IMR-90 (cell line): ENCODE data around the gene PPP2R2D. TPM values are rescaled to one million over a fixed set of nuclear protein-coding genes. Genes with fewer than 3 reads are reported as not detected.

ENCODE experiments used
- ATAC-seq: fragments of 200-7000 bp; cut with Tn5 transposase; 2 replicates; pipeline ENCODE4 v1.9.1; 2020; ENCODE audit warnings: low read depth, mild to moderate bottlenecking, moderate library complexity
- BruUV-seq: library from RNA; stranded (reverse); fragments of 400-500 nt; replicated peaks from 2 replicates; lab custom pipeline; 2021; lab: Mats Ljungman, UMichigan
- CTCF ChIA-PET: fragments of 300-600 bp; formaldehyde crosslinking; extraction: SDS; loops from one replicate; lab custom pipeline; 2021; ENCODE audit warnings: antibody characterized with exemption; lab: Yijun Ruan, JAX
- POLR2A ChIA-PET: fragments of 300-600 bp; sonication (Branson Sonifier 250); formaldehyde crosslinking; loops from one replicate; lab custom pipeline; 2022; ENCODE audit warnings: antibody characterized with exemption; ENCODE audit not compliant: unreplicated experiment; lab: Charles Lee
- DNase-seq: peaks from one replicate; pipeline ENCODE4 v3.0.0; 2013
- H2AFZ ChIP-seq: replicated peaks from 2 replicates; pipeline ENCODE3; 2013; ENCODE audit warnings: low read length, mild to moderate bottlenecking; ENCODE audit not compliant: poor library complexity
- H2AK5ac ChIP-seq: 2 replicates; pipeline ENCODE4 v1.6.1; 2013; ENCODE audit warnings: low read depth, low read length, inconsistent platforms
- H2AK9ac ChIP-seq: replicated peaks from 2 replicates; pipeline ENCODE3; 2013; ENCODE audit warnings: mild to moderate bottlenecking, low read depth, low read length, moderate library complexity; ENCODE audit not compliant: poor library complexity
- H2BK120ac ChIP-seq: 2 replicates; pipeline ENCODE4 v1.6.1; 2013; ENCODE audit warnings: low read depth, low read length, inconsistent platforms
- H2BK15ac ChIP-seq: 3 replicates; pipeline ENCODE4 v1.6.1; 2013; ENCODE audit warnings: low read depth, low read length, inconsistent platforms
- H2BK20ac ChIP-seq: 2 replicates; pipeline ENCODE4 v1.6.1; 2013; ENCODE audit warnings: low read depth, mild to moderate bottlenecking, inconsistent platforms, low read length, moderate library complexity
- H2BK5ac ChIP-seq: 2 replicates; pipeline ENCODE4 v1.6.1; 2013; ENCODE audit warnings: mild to moderate bottlenecking, low read depth, low read length, inconsistent platforms; ENCODE audit not compliant: poor library complexity, severe bottlenecking
- H3K14ac ChIP-seq: replicated peaks from 2 replicates; pipeline ENCODE4 v1.6.1; 2013; ENCODE audit warnings: low read depth, low read length, inconsistent platforms
- H3K18ac ChIP-seq: 2 replicates; pipeline ENCODE4 v1.6.1; 2013; ENCODE audit warnings: low read depth, low read length, control low read depth
- H3K23ac ChIP-seq: 2 replicates; pipeline ENCODE4 v1.6.1; 2013; ENCODE audit warnings: low read depth, low read length, inconsistent platforms
- H3K27ac ChIP-seq: 2 replicates; pipeline ENCODE4 v1.5.1; 2013; ENCODE audit warnings: mild to moderate bottlenecking, control low read depth, low read length; ENCODE audit not compliant: insufficient read depth
- H3K27me3 ChIP-seq: 2 replicates; pipeline ENCODE4 v1.6.1; 2013; ENCODE audit warnings: low read length; ENCODE audit not compliant: control insufficient read depth, insufficient read depth
- H3K36me3 ChIP-seq: 2 replicates; pipeline ENCODE4 v1.6.1; 2013; ENCODE audit warnings: low read length, mixed read lengths; ENCODE audit not compliant: control insufficient read depth, insufficient read depth
- H3K4ac ChIP-seq: 2 replicates; pipeline ENCODE4 v1.6.1; 2013; ENCODE audit warnings: low read depth, low read length, inconsistent platforms
- H3K4me1 ChIP-seq: 2 replicates; pipeline ENCODE4 v1.6.1; 2013; ENCODE audit warnings: low read length, mixed read lengths; ENCODE audit not compliant: control insufficient read depth, insufficient read depth
- H3K4me2 ChIP-seq: 2 replicates; pipeline ENCODE4 v1.6.1; 2013; ENCODE audit warnings: low read depth, mild to moderate bottlenecking, control low read depth, low read length, moderate library complexity
- H3K4me3 ChIP-seq: 2 replicates; pipeline ENCODE4 v1.5.1; 2013; ENCODE audit warnings: low read depth, mild to moderate bottlenecking, control low read depth, low read length, moderate library complexity; ENCODE audit not compliant: insufficient read depth
- H3K56ac ChIP-seq: 2 replicates; pipeline ENCODE4 v1.6.1; 2013; ENCODE audit warnings: low read length, inconsistent platforms; ENCODE audit not compliant: insufficient read depth; ENCODE audit errors: extremely low read depth
- H3K79me1 ChIP-seq, 2 experiments: 2 replicates each; pipeline ENCODE4 v1.6.1; 2013; ENCODE audit warnings: low read length in 2 of 2, inconsistent platforms in 1 of 2, low read depth in 1 of 2
- H3K9ac ChIP-seq: 2 replicates; pipeline ENCODE4 v1.6.1; 2013; ENCODE audit warnings: low read depth, low read length, control low read depth
- H3K9me1 ChIP-seq: 2 replicates; pipeline ENCODE4 v1.6.1; 2013; ENCODE audit warnings: low read length, inconsistent platforms; ENCODE audit not compliant: insufficient read depth
- H3K9me3 ChIP-seq: 2 replicates; pipeline ENCODE4 v1.6.1; 2013; ENCODE audit warnings: low read length; ENCODE audit not compliant: control insufficient read depth, insufficient read depth
- H4K20me1 ChIP-seq: 2 replicates; pipeline ENCODE4 v1.6.1; 2013; ENCODE audit warnings: low read length, inconsistent platforms; ENCODE audit not compliant: insufficient read depth
- H4K5ac ChIP-seq: 2 replicates; pipeline ENCODE4 v1.6.1; 2013; ENCODE audit warnings: mild to moderate bottlenecking, low read depth, low read length, control low read depth
- H4K8ac ChIP-seq, 2 experiments: 2 replicates each; pipeline ENCODE4 v1.6.1; 2013; ENCODE audit warnings: low read depth in 2 of 2, low read length in 2 of 2, control low read depth in 1 of 2, inconsistent platforms in 1 of 2
- H4K91ac ChIP-seq: 2 replicates; pipeline ENCODE4 v1.6.1; 2013; ENCODE audit warnings: low read depth, low read length, inconsistent platforms; ENCODE audit not compliant: insufficient read depth
- MXI1 ChIP-seq: IDR thresholded peaks from 2 replicates; pipeline ENCODE4 v1.6.1; 2012; ENCODE audit warnings: low read depth, mild to moderate bottlenecking, low read length, moderate library complexity, borderline replicate concordance
- WGBS, 2 experiments: methylation state at CpG; one replicate each; pipeline versions ENCODE4 v1.1.5 to v1.1.7; 2013; ENCODE audit warnings: missing lambda C conversion rate in 2 of 2; ENCODE audit not compliant: insufficient read length in 1 of 2; ENCODE audit errors: extremely low coverage in 2 of 2; 5-methylcytosine and 5-hydroxymethylcytosine counted together
- dilution Hi-C: fragments of 300-500 bp; cut with HindIII; formaldehyde crosslinking; loops from one replicate; pipeline ENCODE4 v1.14.3; 2018; ENCODE audit warnings: low sequenced_read_pairs; ENCODE audit not compliant: unreplicated experiment
- in situ Hi-C: fragments of 300-500 bp; cut with MboI; formaldehyde crosslinking; loops from 3 replicates; pipeline ENCODE4 v1.14.3; 2019; ENCODE audit warnings: low sequenced_read_pairs, inconsistent platforms, mixed read lengths
- intact Hi-C: fragments of 100-400 bp; cut with micrococcal nuclease; formaldehyde crosslinking; loops from 2 replicates; pipeline ENCODE4 v1.10.0; 2022
- polyA plus RNA-seq, 3 experiments: library from polyadenylated mRNA; depleted of rRNA; stranded (reverse); fragments of >200 nt; gene quantifications; 2 replicates each; pipeline ENCODE4 v1.2.3, GENCODE V29; 2012; ENCODE audit warnings: low replicate concordance in 1 of 3
- total RNA-seq: library from RNA; depleted of rRNA; stranded (reverse); fragments of >200 nt; gene quantifications from 2 replicates; pipeline ENCODE4 v1.2.3, GENCODE V29; 2012

The PPP2R2D gene
- total and polyA plus RNA-seq, 2 of the 4 experiments (the other 2 are of a cell fraction), result 22.8 to 23.8 TPM

DNA sequence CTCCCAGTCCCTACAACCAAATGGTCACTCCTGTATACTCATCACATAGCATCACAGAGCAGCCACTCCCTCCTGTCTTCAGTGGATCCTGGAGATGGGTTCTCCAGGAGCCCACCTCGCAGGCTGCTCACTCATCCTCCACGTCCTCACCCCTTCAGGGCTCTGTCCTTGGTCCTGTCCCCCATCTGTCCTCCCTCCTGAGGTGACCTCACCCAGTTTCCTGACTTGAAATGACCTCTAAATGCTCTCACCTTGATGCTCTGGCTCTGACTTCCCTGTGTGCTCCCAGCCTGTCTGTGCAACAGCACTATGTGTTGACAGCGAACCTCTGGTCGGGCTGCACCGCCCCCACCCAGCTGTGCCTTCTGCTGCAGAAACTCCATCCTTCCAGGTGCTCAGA lies 2.1 kb upstream of the PPP2R2D start:
- no peak for DNase-seq
- Histone ChIP-seq H3K14ac (no peak overlapping the region), H2BK120ac (no peak overlapping the region), H2AK9ac (no peak overlapping the region), H4K91ac (no peak overlapping the region), H2BK20ac (no peak overlapping the region), H3K18ac (no peak overlapping the region), H3K27ac (no peak overlapping the region), H3K79me1 (peaks cover 3 to 11% of the 10 kb centered on the region in 2 experiments; a peak in 2 of 4 replicates), H2AFZ (no peak overlapping the region), H3K23ac (no peak overlapping the region), H3K9me1 (peaks cover 8% of the 10 kb centered on the region; the same call in 1 of the 2 replicates), H2AK5ac (no peak overlapping the region), H4K20me1 (peaks cover 13% of the 10 kb centered on the region; the same call in 1 of the 2 replicates), H2BK5ac (no peak overlapping the region), H2BK15ac (no peak overlapping the region), H3K9me3 (no peaks in the 10 kb centered on the region; the same call in 1 of the 2 replicates), H3K56ac (no peak overlapping the region), H4K5ac (no peak overlapping the region), H3K36me3 (0 out of 2 replicates have a peak, but pooled peaks cover 1% of the 10 kb centered on the region), H3K9ac (no peak overlapping the region), H3K4ac (no peak overlapping the region), H3K4me3 (no peak overlapping the region), H3K4me2 (no peak overlapping the region), H3K4me1 (peaks cover 3% of the 10 kb centered on the region; the same call in 1 of the 2 replicates), H3K27me3 (peaks cover 33% of the 10 kb centered on the region), H4K8ac (no peak overlapping the region)
- dilution Hi-C loops (no loop called here), intact Hi-C loops (no loop called here), in situ Hi-C loops (no loop called here)
- no TSS peak for BruUV-seq
- TF ChIP-seq MXI1, result no peak
- POLR2A ChIA-PET, result no interaction called here
- WGBS, 2 experiments, result 28% methylated on average over 5 of the region's 5 CpGs; no CpG with 5 or more reads in 1 of the 2 experiments
- ATAC-seq, result no peak
- CTCF ChIA-PET, result no interaction called here
